ENCODE measurements around the gene PARD6B.
A peak's percentile ranks its signal among the peaks of the same experiment; 100 is the strongest.

PARD6B gene

DNA sequence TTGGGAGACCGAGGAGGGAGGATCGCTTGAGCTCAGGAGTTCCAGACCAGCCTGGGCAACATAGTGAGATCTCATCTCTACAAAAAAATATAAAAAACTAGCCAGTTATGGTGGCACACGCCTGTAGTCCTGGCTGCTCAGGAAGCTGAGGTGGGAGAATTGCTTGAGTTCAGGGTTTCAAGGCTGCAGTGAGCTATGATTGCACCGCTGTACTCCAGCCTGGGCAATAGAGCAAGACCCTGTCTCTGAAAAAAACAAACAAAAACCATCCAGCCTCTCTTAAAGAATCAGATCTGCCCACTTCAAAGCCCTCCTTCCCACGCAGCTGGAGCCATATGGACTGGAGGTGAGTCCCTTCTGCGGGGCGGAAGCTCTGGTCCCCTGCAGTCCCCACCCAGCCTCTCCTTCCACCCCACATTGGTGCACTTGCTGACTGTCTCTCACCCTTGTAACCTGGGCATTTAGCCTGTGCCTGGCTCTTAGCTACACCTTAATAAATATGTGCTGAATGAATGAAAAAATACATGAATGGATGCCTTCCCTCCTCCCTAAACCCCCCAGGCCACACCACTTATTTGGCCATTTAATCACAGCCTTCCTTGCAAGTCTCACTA is 7.2 kb upstream of the PARD6B start:
- no peak for DNase-seq

DNA sequence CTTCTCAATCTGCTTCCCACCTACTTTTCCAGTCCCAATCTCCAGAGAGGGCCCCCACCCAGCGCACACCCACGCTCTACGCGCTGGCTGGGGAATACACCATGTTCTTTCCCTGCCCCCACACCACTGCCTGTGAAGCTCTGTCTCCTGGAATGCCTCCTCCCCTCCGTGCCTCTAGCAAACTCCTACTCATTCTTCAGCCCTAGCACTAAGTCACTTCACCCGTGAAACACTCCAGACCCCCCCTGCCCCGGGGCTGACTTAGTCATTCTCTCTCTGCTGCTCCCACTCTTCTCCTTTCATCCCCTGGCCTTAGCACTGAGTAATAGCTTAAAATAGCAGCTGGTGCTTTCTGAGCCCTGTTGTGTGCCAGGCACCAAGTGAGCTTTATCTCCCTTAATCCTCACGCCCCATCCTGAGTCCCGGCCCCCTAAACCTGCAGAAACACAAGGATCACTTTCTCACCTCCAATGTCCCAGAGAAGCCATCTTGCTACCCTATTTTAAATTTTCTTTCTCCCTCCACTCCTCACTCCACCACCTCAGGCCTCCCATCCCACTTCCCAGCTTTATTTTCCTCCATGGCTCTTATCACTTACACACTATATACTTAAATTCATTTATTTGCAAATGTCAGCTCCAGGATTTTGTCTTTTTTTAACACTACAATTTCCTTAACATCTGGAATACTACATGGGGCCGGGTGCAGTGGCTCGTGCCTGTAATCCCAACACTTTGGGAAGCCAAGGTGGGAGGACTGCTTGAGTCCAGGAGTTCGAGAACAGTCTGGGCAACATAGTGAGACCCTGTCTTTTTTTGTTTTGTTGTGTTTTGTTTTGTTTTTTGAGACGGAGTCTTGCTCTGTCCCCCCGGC is 6.3 kb upstream of the PARD6B start:
- no peak for DNase-seq

DNA sequence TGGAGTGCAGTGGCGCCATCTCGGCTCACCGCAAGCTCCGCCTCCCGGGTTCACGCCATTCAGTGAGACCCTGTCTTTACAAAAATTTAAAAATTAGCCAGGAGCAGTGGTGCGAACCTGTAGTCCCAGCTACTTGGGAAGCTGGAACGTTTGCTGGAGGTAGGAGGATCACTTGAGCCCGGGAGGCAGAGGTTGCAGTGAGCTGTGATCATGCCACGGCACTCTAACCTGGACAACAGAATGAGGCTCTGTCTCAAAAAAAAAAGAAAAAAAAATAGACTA is 5.7 kb upstream of the PARD6B start:
- no peak for DNase-seq

DNA sequence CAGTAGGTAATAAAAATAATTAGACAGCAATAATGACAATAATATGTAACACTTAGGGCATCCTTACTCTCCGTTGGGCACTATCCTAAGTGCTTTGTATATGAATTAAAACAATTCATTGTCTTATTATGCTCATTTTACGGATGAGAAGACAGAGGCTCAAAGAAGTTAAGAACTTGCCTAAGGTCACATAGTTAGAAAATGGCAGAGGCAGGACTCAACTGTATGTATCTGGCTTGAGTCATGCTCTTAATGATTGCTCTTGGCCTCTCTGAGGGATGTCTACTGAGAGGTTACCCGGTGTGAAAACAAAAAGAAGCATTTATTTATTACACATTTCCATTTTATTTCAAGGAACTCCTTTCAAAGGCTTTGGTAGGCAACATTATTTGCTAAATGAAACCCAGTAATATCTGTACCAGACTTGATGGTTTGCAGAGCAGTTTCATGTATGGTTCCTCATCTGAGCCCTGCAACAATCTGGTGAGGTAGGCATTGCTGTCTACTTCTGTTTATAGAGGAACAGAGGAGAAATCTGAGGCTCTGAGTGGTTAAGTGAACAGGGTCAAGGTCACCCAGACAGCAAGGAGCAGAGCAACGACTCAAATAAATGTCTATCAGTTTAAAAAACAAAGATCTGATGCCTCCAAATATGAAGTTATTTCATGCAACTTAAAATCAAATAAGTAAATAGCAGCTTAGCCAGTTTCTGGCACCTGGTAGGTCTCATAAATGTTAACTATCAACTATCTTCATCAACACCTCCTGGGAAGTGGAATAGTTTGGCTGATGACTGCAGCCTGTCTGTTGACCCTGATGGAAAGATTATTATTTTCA is 4.2 kb upstream of the PARD6B start:
- no peak for DNase-seq

DNA sequence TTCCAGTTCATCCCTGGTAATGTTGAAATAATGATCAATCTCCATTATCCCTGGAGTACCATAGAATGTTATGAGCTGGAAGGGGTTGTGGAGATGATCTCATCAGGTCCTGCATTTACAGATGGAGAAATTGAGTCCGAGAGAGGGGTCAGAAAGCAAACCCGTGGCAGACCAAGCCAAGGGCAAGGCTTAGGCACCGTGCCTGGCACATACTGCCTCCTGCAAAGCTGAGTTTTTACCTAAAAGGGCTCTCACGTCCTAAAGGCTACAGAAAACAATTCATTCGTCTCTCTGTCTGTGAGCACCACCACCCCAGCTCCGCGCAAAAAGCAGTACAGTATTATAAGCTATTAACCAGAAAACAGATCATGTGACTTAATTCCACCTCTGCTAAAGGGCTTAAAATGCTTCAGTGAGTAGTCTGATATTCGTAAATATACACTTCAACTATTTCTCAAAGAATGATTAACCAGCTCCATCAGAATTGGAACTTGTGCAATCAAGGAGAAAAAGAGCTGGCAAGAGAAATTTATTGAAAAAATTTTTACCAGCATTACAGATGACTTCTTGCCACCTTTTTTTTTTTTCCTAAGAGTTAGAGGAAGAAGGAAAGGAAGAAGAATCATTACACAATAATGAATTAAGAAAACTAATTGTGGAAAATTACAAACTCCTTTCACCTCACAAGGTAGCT is 3.4 kb upstream of the PARD6B start:
- DNase-seq: no peak

DNA sequence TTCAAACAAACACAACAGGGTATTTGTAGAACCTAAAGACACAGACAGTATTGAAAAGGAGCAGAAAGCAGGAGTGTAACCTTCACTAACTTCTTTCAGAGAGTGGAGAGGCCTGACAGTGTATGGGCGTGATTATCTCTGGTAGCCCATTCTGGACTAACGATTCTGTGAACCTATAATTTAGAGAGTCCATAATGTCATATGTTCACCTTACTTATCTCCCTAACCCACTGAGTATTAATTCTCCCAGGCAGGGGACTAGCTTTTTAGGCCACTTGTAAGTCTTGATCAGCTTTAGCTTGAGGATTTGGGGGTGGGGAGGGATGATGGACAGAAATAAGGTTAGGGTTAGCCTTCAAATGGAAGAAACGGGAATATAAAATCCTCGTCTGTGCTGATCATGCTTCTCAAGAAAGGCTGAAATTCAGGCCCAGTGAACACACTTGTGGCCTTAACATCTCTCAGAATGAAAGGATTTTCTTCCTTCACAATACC is 2.8 kb upstream of the PARD6B start:
- DNase-seq: no peak

DNA sequence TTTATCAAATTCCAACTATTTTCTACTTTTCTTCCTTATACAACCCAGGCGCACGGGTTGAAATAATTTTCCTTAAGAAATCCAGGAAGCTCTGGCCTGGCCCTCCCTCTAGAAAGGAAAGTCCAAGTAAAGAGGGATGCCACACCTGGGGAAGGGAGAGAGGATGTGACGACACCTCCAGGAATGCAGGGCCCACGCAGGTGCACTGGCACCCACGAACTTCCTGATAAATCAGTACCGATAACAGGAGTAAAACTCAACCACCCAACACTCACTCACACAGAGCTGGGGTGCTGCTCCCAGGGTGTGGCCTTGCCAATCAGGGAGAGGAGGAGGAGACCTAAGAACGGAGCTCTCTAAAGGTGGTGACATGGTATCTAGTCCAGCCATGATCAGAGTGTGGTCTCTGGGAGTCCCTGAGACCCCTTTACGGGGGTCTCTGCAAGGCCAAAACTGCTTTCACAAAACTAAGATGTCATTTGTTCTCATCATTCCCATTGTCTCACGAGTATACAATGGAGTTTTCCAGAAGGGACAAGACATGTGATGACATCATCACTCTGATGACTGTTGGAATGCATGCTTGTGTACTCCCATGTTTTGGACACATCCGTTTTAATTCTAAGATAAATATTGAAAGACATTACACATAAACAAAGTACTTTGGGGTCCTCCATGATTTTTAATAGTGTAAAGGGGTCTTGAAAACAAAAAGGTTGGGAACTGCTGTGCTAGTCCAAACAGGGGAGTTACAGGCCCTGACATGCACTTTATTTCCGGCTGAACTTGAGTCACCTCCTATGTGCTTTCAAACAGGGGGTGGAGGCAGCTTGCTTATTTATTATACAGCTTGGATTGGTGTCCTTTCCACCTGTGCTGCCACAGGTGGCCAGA is 2.2 kb upstream of the PARD6B start:
- no peak for DNase-seq

DNA sequence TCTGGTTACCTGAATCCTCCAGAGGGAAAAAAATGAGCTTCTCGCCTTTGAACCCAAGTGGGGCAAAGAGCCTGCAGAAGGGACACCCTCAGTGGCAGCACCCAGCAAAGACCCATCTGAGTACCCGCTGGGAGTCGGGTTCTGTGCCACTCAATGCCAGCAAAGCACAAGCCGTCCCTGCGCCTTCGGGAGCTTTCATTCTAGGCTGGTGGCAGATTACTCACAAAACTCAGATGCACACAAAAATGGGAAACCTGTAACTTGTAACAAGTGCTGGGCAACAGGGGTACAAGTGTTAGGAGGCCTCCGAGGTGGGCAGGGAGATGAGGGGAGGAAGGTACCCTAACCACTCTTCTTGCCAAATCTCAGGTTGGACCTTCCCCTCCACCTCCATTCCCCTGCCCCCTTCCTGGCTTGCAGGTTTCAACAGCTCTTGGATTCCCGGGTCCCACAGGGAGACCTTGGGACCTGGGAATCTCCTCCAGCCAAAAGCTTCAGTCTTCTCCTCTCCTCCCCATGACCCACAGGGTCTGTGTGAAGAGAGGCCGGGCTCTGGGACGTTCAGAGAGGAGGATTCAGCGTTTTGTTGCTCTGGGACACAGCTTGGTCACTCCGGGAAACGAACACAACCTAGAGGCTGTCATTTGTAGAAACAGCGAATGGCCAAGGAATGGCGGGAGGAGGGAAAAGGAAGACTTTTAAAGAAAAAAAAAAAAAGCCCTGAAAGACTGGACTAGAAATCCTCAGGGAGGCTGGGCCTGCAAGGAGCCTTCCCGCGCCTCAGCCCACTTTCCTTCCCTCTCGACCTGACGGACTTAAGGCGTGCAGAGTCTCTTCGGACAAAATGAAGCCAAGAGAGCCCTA is 1.2 kb upstream of the PARD6B start:
- no peak for DNase-seq

DNA sequence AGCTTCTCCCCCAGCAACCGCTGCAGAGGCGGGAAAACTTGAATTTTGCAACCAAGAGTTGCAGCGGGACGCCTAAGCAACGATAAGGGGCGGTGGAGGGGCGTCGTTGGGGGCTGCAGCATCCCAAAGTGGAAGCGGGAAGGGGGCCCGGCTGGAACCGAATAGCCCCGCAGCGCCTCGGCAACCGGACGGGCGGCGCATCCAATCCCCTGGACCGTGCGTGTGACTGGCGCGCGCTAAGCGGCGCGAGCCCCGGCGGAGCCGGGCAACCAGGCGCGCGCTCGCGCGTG is 670 bp upstream of the PARD6B start:
- no peak for DNase-seq

DNA sequence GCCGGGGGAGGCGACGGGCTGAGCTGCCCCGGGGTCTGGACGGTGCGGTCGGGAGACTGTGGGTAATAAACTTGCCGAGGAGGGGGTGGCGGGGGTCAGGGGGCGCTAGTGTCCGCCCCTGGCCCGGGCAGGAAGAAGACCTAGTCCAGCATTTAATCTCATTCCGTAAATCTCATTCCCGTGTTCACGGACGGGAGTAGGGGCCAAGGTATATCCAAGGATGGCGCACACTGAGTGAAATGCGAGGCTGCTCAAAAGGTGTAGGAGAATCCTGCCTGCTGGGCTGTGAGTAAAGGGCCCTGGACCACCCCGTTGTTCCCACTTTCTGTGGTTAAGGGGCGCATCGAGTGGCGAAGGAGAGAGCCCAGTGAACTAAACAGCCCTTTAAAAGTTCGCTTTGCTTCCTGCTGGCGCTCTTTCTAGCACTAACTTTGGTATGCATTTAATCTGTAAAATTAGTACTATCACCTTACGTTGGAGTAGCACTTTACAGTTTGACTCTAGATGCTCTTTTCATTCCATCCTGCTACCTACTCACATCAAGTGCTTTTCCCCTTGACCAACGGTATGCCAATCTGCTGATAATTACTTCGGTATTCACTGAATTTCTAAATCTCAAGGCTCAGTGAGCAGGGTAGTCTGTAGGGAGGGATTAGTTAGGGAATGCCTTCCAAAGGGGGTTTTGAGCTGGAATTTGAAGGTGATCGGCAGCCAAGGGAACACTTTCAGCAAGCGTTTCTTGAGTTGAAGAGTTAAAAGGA is 730 bp downstream of the PARD6B start:
- no peak for DNase-seq

DNA sequence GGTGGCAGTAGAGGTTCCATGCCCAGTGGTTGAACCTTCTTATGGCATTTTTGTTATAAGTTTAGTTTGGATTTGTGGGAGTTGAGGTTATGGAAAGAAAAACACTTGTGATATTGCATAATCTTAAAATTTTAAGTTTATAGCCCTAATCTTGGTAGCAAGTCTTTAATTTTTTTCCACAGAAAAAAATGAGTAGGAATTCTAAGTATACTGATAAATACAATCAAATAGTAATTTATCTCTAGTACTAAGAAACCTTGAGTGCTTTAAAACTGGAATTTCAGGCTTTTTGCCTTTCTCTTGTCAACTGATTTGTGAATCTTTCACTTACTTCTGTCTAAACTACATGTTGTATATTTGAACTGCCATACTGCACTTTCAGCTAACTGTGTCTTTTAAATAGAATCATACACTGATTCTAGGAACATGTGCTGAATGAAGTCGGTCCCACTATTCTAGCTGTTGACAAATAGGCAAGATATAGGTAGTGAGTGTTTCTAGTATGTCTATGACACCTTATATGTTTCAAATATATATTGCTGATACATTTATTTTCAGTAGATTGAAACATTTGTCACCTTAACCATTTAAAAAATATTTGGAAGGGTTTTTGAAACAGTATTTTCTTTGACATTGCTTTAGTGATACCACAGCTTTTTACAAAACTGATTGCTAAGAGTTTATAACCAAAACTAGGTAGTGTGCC is 2.4 kb downstream of the PARD6B start:
- no peak for DNase-seq

DNA sequence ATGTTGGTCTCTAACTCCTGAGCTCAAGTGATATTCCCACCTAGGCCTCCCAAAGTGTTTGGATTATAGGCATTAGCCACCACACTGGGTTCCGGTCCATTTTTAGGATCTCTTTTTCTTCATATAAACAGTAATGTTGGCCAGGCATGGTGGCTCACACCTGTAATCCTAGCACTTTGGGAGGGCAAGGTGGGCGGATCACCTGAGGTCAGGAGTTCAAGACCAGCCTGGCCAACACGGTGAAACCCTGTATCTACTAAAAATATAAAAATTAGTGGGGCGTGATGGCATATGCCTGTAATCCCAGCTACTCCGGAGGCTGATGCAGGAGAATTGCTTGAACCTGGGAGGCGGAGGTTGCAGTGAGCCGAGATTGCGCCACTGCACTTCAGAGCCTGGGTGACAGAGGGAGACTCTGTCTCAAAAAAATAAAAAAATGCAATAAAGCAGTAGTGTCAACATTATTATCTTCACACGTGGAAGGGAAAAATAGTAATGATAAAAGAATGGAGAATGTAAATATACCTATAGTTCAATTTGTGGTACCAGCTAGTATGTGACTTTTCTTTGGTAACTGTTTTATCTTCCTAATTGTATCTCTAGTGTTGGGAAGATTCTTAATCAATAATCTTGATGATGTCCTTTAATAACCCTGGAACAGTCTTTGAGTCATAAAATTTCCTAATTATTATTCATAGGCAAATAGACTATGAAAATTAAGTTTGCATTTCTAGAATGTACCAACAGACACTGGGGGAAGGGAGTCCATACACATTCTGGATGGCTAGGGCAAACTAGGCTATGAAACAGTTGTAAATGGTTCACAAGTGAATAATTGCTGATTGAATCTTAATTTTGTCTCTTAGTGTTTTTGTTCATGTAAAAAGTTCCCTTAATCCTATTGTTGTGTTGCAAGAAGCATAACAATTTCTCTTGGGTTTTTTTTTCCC is 3.6 kb downstream of the PARD6B start:
- no peak for DNase-seq

DNA sequence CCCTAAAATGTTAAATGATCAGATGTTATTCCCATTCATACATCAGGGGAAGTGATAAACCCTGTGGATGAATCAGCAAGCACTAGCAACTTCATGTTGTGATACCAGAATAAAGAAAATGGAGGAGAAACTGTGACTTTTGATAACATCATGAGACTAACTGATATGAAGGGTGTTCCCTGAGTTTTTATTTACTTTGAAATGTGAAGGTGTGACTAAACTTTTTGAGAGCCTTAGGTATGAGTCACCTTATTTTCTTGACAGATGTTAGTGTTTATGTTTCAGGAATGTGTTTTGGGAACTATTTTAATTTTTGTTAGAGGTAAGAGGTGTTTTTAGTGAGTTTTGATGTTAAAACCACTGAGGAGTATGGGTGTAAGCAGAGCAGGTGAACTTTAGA is 4.4 kb downstream of the PARD6B start:
- DNase-seq: no peak

DNA sequence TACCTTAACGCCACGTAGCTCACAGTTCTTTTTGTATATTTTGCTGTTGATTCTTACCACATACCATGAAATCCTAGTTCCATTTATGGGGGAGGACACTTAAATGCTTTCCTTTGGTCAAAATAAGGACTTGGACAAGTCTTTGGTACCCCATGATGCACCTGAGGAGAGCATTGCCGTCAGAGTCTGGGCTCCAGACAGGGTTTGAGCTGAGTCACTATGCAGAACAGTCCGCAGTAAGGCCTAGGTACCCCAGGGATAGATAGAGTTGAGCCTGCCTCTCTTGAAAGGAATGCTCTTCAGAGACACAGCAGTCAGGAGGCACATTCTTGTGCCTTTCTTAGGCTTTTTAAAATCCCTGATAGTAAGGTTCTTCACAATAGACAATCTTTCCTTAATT is 6.0 kb downstream of the PARD6B start:
- DNase-seq: no peak

DNA sequence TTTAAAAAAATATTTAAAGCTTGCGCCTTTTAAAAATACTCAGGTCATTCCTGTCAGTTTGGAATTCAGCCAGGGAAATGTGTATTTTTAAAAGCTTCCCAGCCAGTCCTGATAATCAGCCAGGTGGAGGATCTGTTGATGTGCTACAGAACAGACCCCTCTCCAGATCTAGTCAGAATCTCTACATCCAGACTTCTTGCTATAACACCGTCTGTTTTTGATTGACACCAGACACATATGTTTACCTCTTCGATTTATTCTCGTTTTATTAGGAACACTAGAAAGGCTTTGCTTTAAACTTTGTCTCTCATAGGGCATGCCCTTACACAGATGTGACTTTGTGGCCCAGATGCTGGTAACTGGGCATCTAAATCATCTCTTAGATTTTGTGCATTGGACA is 11.7 kb downstream of the PARD6B start:
- DNase-seq: no peak

DNA sequence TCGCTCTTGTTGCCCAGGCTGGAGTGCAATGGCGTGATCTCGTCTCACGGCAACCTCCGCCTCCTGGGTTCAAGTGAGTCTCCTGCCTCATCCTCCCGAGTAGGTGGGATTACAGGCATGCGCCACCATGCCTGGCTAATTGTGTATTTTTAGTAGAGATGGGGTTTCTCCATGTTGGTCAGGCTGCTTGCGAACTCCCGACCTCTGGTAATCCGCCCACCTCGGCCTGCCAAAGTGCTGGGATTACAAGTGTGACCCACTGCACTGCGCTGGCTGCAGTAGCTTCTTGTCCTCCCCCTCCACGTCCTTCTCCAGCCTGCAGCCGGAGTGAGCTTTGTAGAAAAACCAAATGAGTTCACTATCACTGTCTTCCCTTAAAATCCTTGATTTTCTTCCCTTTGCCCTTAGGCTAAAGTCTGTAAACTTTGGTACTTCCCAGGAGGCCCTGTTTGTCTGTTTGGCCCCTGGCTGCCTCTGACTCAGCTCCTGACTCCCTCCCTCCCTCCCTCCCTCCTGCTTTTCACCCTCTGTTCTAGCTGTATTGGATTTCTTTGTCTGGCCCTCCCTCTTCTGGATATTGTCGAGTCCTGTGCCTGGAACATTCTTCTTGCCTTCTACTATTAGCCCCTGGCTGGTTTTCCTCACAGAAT is 12.9 kb downstream of the PARD6B start:
- DNase-seq: peak; percentile 45

DNA sequence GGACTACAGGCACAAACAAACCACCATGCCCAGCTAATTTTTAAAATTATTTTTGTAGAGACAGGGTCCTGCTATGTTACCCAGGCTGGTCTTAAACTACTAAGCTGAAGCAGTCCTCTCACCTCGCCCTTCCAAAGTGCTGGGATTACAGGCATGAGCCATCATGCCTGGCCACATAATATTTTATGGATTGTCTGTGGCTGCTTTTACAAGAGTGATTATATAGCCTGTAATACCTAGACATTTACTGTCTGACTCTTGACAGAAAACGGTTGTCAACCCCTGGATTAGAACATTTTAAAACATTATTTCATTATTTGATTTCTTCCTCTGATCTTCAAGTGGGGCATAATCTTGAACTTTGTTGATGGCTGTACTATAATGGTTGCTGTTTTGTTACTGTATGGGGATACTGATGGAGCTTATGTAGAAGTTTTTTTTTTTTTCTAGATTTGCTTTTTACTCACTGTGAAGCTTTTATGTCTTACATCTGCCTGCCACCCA is 14.3 kb downstream of the PARD6B start:
- no peak for DNase-seq
